H1 (cell line): ENCODE results near the gene IGF2R.

Experiments
- BRCA1 ChIP-seq: IDR thresholded peaks from 2 replicates; pipeline ENCODE4 v1.6.1; 2012; ENCODE audit warnings: low read depth, low read length, improper control_type of control experiment
- CEBPB ChIP-seq: IDR thresholded peaks from 2 replicates; pipeline ENCODE4 v1.6.1; 2012; ENCODE audit warnings: low read depth, low read length
- CTCF ChIP-seq, 3 experiments: IDR thresholded peaks; 1 replicate in 2 of 3; 2 replicates in 1 of 3; pipeline versions ENCODE4 v1.5.1 to v1.6.1; 2011; ENCODE audit warnings: low read length in 3 of 3, mild to moderate bottlenecking in 3 of 3, inconsistent platforms in 2 of 3, low read depth in 1 of 3, moderate library complexity in 1 of 3; ENCODE audit not compliant: insufficient read depth in 1 of 3; ENCODE audit errors: control extremely low read depth in 1 of 3
- EP300 ChIP-seq, 2 experiments: IDR thresholded peaks; 1 replicate in 1 of 2; 2 replicates in 1 of 2; pipeline ENCODE4 v1.6.1; 2011 to 2012; ENCODE audit warnings: low read depth in 2 of 2, low read length in 2 of 2, mild to moderate bottlenecking in 2 of 2, borderline replicate concordance in 1 of 2, inconsistent platforms in 1 of 2, moderate library complexity in 1 of 2
- RFX5 ChIP-seq: IDR thresholded peaks from 2 replicates; pipeline ENCODE4 v1.6.1; 2011; ENCODE audit warnings: low read depth, low read length, improper control_type of control experiment, borderline replicate concordance
- TCF12 ChIP-seq: IDR thresholded peaks from 2 replicates; pipeline ENCODE4 v1.6.1; 2011; ENCODE audit warnings: low read depth, mild to moderate bottlenecking, low read length

GRCh38 chr6:160106701-160107100 is 137.8 kb downstream of the IGF2R start:
- TF ChIP-seq CTCF (IDR thresholded peaks at IDR 0.05; ENCODE audit: control extremely low read depth in 1 of 3, insufficient read depth in 1 of 3, low read depth in 1 of 3, low read length in 3 of 3) (no peak), EP300 (IDR thresholded peaks at IDR 0.05; ENCODE audit: borderline replicate concordance in 1 of 2, low read depth in 2 of 2, low read length in 2 of 2) (no peak), BRCA1 (no peak), RFX5 (no peak), TCF12 (no peak), CEBPB (no peak)
